Measurements from ENCODE around the gene AGAP1. TPM values are rescaled to one million over a fixed set of nuclear protein-coding genes. Genes with fewer than 3 reads are reported as not detected.

AGAP1 gene
- total RNA-seq, 2 experiments from 2014 or later, result 2.2 TPM

DNA sequence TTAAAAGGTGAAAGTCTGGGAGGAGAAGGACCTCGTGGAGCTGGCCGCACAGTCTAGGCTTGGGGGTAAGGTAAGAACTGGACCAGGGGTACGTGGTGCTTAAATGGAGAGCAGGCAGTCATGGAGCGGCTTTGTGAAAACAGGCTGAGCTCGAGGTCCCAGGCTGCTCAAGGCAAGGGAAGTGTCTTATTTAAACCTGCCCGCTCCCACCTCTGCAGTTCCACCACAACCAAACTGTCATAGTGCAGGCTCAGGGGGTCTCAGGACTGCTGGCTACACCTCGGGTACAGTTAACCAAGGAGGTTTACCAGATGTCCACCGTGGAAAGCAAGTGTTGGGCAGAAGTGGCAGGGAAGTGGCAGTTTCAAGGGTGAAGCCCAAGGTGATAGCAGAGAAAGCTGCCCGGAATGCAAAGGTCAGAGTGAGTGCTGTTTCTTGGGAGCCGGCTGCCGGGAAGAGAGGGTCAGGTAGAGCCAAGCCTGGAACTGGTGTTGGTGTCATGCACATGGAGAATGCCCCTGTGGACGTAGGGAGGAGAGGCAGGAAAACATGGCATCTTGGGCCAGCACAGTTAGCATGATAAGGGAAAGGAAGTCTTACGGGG lies 471.0 kb downstream of the AGAP1 start:
- H3K27ac Mint-ChIP-seq, result no peak overlapping the region
- ChIA-PET CTCF (no interaction called here), POLR2A (no interaction called here)
- DNase-seq (no peak), ATAC-seq (no peak)
- no peaks in the 10 kb centered on the region for H3K4me1 Mint-ChIP-seq
- H3K27me3 Mint-ChIP-seq, result peaks cover 10% of the 10 kb centered on the region
- no peaks in the 10 kb centered on the region for H3K9me3 Mint-ChIP-seq (ENCODE audit: low read depth)
- no peak overlapping the region for H3K4me3 Mint-ChIP-seq
- no peaks in the 10 kb centered on the region for H3K36me3 Mint-ChIP-seq (ENCODE audit: low read depth)
- intact Hi-C loops (cut with DNase I, micrococcal nuclease), result no loop called here

GRCh38 chr2:235966396-235966795 lies 472.6 kb downstream of the AGAP1 start:
- POLR2A ChIA-PET, result no interaction called here
- peaks cover 10% of the 10 kb centered on the region for H3K27me3 Mint-ChIP-seq
- no peak overlapping the region for H3K27ac Mint-ChIP-seq
- DNase-seq, result no peak
- no peaks in the 10 kb centered on the region for H3K4me1 Mint-ChIP-seq
- H3K9me3 Mint-ChIP-seq (ENCODE audit: low read depth), result no peaks in the 10 kb centered on the region
- no peak overlapping the region for H3K4me3 Mint-ChIP-seq
- CTCF ChIA-PET, result no interaction called here
- H3K36me3 Mint-ChIP-seq (ENCODE audit: low read depth), result no peaks in the 10 kb centered on the region
- intact Hi-C loops (cut with DNase I, micrococcal nuclease), result no loop called here
- no peak for ATAC-seq

- Mint-ChIP-seq H3K27me3 (peaks cover 10% of the 10 kb centered on the region), H3K27ac (no peak overlapping the region), H3K36me3 (ENCODE audit: low read depth) (no peaks in the 10 kb centered on the region), H3K4me1 (no peaks in the 10 kb centered on the region), H3K9me3 (ENCODE audit: low read depth) (no peaks in the 10 kb centered on the region), H3K4me3 (no peak overlapping the region)
- POLR2A ChIA-PET, result no interaction called here
- CTCF ChIA-PET, result no interaction called here
- intact Hi-C loops (cut with DNase I, micrococcal nuclease), result no loop called here
- ATAC-seq (no peak), DNase-seq (no peak)
Observed at GRCh38 chr2:235966932-235967757, 473.3 kb downstream of the AGAP1 start.

DNA sequence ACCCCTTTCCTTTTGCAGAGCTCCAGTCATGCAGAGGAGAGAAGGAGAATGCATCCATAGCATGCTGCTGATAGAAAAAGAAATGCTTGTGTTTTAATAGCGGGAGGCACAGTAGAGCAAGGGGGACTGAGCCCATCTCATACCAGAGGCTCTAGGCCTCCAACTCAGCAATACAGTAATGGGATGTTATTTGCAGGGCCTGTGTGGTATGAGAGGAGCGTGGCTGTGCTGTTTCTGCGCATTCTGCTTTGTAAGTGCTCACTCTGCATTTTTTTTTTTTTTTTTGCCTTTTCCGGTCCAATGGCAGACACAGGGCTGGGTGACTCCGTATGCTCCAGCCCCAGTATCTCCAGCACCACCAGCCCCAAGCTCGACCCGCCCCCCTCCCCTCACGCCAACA lies 474.3 kb downstream of the AGAP1 start:
- Mint-ChIP-seq H3K9me3 (ENCODE audit: low read depth) (no peaks in the 10 kb centered on the region), H3K4me3 (no peak overlapping the region), H3K36me3 (ENCODE audit: low read depth) (no peaks in the 10 kb centered on the region), H3K4me1 (no peaks in the 10 kb centered on the region), H3K27ac (no peak overlapping the region), H3K27me3 (peaks cover 10% of the 10 kb centered on the region)
- intact Hi-C loops (cut with DNase I, micrococcal nuclease), result no loop called here
- ChIA-PET CTCF (no interaction called here), POLR2A (no interaction called here)
- ATAC-seq, result no peak
- no peak for DNase-seq

- Mint-ChIP-seq H3K4me1 (no peaks in the 10 kb centered on the region), H3K36me3 (ENCODE audit: low read depth) (no peaks in the 10 kb centered on the region), H3K27ac (no peak overlapping the region), H3K9me3 (ENCODE audit: low read depth) (no peaks in the 10 kb centered on the region), H3K4me3 (no peak overlapping the region), H3K27me3 (peaks cover 7% of the 10 kb centered on the region)
- no peak for ATAC-seq
- no peak for DNase-seq
- ChIA-PET CTCF (no interaction called here), POLR2A (no interaction called here)
- intact Hi-C loops (cut with DNase I, micrococcal nuclease), result no loop called here
Observed at GRCh38 chr2:235968616-235969324, 474.9 kb downstream of the AGAP1 start.

DNA sequence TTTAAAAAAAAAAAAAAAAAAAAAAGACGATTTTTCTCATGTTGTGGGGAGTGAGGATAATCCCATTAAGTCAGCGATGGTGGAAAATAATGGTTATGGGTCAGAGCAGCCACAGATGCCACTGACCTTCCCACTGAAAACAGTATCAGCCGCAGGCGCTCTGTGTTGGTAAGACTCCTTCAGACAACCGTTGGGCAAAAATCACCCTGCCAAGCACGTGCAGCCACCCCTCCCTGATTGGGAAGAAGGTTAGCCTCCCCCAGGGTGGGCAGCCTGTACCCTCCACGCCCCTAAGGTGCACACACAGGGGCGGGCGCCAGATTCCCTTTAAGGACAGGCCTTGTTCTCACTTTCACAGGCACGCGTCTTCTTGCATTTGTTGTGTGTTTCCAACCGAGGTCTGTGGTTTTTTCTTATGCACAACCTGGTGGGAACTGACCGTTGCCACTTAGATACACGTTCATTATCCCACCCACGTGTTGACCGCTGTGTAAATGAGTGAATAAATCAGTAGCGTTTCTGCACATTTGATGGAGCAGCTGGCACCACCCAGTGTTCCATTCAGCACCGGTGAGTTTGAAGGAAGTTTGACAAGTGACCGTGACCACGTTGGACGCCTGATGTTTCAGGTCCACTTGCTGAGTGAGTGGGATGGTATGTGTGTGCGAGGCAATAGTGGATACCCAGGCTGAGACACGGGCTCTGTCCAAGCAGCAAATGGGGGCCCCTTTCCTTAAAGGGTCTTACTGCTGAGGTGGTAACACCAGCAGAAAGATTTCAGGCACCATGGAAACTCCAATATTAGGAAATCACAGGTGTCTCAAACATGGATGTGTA lies 476.6 kb downstream of the AGAP1 start:
- H3K36me3 Mint-ChIP-seq (ENCODE audit: low read depth), result no peaks in the 10 kb centered on the region
- DNase-seq (no peak), ATAC-seq (no peak)
- ChIA-PET CTCF (no interaction called here), POLR2A (no interaction called here)
- no peaks in the 10 kb centered on the region for H3K27me3 Mint-ChIP-seq
- H3K9me3 Mint-ChIP-seq (ENCODE audit: low read depth), result no peaks in the 10 kb centered on the region
- intact Hi-C loops (cut with DNase I, micrococcal nuclease), result no loop called here
- H3K27ac Mint-ChIP-seq, result no peak overlapping the region
- no peaks in the 10 kb centered on the region for H3K4me1 Mint-ChIP-seq
- no peak overlapping the region for H3K4me3 Mint-ChIP-seq

DNA sequence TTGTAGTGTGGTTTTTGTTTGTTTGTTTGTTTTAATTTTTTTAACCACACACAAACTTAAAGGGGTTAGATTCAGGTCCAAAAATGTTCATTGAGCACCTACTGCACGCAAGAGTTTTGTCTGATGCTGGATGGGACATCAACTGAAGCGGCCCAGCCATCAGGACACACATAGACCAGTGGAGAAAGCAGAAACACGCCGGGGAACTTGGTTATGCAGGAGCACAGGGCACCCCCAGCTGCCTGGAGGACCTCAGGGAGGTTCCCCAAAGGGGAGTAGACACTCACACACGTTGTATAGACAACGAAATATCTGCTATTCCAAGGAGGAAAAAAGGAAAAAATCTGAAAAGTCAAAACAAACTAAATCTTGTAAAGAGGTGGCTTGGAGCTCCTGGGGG lies 482.7 kb downstream of the AGAP1 start:
- H3K4me1 Mint-ChIP-seq, result no peaks in the 10 kb centered on the region
- H3K27me3 Mint-ChIP-seq, result peaks cover 8% of the 10 kb centered on the region
- H3K27ac Mint-ChIP-seq, result no peak overlapping the region
- ATAC-seq (no peak), DNase-seq (no peak)
- no peak overlapping the region for H3K4me3 Mint-ChIP-seq
- H3K9me3 Mint-ChIP-seq (ENCODE audit: low read depth), result no peaks in the 10 kb centered on the region
- intact Hi-C loops (cut with DNase I, micrococcal nuclease), result no loop called here
- CTCF ChIA-PET, result no interaction called here
- no peaks in the 10 kb centered on the region for H3K36me3 Mint-ChIP-seq (ENCODE audit: low read depth)
- POLR2A ChIA-PET, result no interaction called here

DNA sequence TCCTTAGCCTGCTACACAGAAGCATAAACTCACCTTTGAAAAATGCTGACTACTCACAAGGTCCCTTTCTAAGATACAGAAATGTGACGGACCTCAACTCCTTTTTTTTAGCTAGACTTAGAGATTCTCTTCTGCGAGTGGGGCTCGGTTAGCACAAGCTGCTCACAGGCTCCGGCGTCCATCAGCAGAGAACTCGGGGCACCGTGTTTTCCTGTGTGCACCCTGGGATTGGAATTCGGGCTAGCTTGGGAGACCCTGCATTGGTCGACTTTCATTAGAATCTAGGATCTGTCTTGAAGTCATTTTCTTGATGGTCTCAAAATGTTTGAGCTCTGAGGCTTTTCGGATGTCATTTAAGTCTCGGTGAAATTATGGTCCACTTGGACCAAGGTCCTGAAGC lies 483.1 kb downstream of the AGAP1 start:
- Mint-ChIP-seq H3K36me3 (ENCODE audit: low read depth) (no peaks in the 10 kb centered on the region), H3K27ac (no peak overlapping the region), H3K27me3 (peaks cover 8% of the 10 kb centered on the region), H3K9me3 (ENCODE audit: low read depth) (no peaks in the 10 kb centered on the region), H3K4me3 (no peak overlapping the region), H3K4me1 (no peaks in the 10 kb centered on the region)
- ChIA-PET POLR2A (no interaction called here), CTCF (no interaction called here)
- DNase-seq (no peak), ATAC-seq (no peak)
- intact Hi-C loops (cut with DNase I, micrococcal nuclease), result no loop called here

DNA sequence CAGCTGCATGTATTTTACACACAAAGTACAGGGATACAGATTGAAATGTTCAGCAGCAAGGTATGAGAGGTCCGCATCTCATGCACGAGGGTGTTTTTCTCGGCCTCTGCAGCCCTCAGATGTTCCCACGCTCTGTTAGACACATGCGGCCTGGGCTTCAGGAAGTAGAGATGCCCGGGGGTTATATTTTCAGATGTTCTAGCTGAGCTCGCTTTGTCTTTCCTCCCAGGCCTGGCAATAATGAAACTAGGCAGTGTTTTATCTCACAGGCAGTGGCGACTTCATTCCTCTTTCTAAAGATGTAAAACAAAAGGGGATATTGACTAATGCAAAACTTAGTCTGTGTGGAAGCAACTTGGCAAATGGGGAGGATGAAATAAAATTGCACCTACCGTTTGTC lies 483.6 kb downstream of the AGAP1 start:
- Mint-ChIP-seq H3K9me3 (ENCODE audit: low read depth) (no peaks in the 10 kb centered on the region), H3K36me3 (ENCODE audit: low read depth) (no peaks in the 10 kb centered on the region), H3K27me3 (peaks cover 13% of the 10 kb centered on the region), H3K27ac (no peak overlapping the region), H3K4me1 (no peaks in the 10 kb centered on the region), H3K4me3 (no peak overlapping the region)
- DNase-seq, result no peak
- ATAC-seq, result no peak
- POLR2A ChIA-PET, result no interaction called here
- CTCF ChIA-PET, result no interaction called here
- intact Hi-C loops (cut with DNase I, micrococcal nuclease), result no loop called here

DNA sequence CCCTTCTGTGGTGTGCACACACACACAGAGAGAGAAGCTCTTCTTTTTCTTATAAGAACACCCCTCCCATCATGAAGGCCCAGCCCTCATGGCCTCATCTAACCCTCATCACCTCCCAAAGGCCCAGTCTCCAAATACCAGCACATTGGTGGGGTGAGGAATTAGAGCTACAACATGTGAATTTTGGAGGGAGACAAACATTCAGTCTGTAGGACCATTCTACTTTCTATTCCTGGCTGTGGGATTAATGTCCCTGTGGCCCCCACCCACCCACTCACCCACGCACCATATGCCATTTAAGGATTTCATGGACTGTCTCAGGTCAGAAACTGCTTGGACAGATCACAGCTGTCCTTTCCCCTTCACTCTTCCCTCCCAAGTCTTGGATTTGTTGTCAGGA lies 484.2 kb downstream of the AGAP1 start:
- no peaks in the 10 kb centered on the region for H3K9me3 Mint-ChIP-seq (ENCODE audit: low read depth)
- H3K27ac Mint-ChIP-seq, result no peak overlapping the region
- no peak for ATAC-seq
- H3K36me3 Mint-ChIP-seq (ENCODE audit: low read depth), result no peaks in the 10 kb centered on the region
- CTCF ChIA-PET, result no interaction called here
- H3K4me1 Mint-ChIP-seq, result no peaks in the 10 kb centered on the region
- POLR2A ChIA-PET, result no interaction called here
- H3K27me3 Mint-ChIP-seq, result peaks cover 14% of the 10 kb centered on the region
- no peak overlapping the region for H3K4me3 Mint-ChIP-seq
- no peak for DNase-seq
- intact Hi-C loops (cut with DNase I, micrococcal nuclease), result no loop called here

- POLR2A ChIA-PET, result no interaction called here
- ATAC-seq, result no peak
- Mint-ChIP-seq H3K4me3 (no peak overlapping the region), H3K9me3 (ENCODE audit: low read depth) (no peaks in the 10 kb centered on the region), H3K4me1 (no peaks in the 10 kb centered on the region), H3K27me3 (peaks cover 17% of the 10 kb centered on the region), H3K36me3 (ENCODE audit: low read depth) (no peaks in the 10 kb centered on the region), H3K27ac (no peak overlapping the region)
- no peak for DNase-seq
- CTCF ChIA-PET, result no interaction called here
- intact Hi-C loops (cut with DNase I, micrococcal nuclease), result no loop called here
Observed at GRCh38 chr2:235979037-235979436, 485.2 kb downstream of the AGAP1 start.
